GM03348 (cell line): Measurements from ENCODE around the gene TBC1D32.
"Not testable (repeated sequence)": the region's sequence is repeated elsewhere in the genome, so short reads cannot be mapped to it uniquely, and the experiment has no call there.

Experiments
- DNase-seq: peaks from one replicate; pipeline ENCODE4 v3.0.0; 2012; ENCODE audit warnings: low spot score

Gene TBC1D32

GRCh38 chr6:121223212-121223611 lies 111.1 kb downstream of the TBC1D32 start:
- no peak for DNase-seq

- DNase-seq: peak; percentile 41
Observed at GRCh38 chr6:121222656-121223055, 111.6 kb downstream of the TBC1D32 start.

GRCh38 chr6:121216928-121217327 lies 117.4 kb downstream of the TBC1D32 start:
- peak; percentile 3 for DNase-seq

- DNase-seq: not testable (repeated sequence)
Observed at GRCh38 chr6:121213341-121213740, 120.9 kb downstream of the TBC1D32 start.

- no peak for DNase-seq
Observed at GRCh38 chr6:121210943-121211342, 123.3 kb downstream of the TBC1D32 start.

- no peak for DNase-seq
Observed at GRCh38 chr6:121205569-121205968, 128.7 kb downstream of the TBC1D32 start.

- DNase-seq: no peak
Observed at GRCh38 chr6:121201105-121201504, 133.2 kb downstream of the TBC1D32 start.

GRCh38 chr6:121196042-121196441 lies 138.2 kb downstream of the TBC1D32 start:
- not testable (repeated sequence) for DNase-seq

- DNase-seq: no peak
Observed at GRCh38 chr6:121190122-121190521, 144.2 kb downstream of the TBC1D32 start.

GRCh38 chr6:121188356-121188755 lies 145.9 kb downstream of the TBC1D32 start:
- DNase-seq: no peak

- DNase-seq: no peak
Observed at GRCh38 chr6:121187833-121188200, 146.5 kb downstream of the TBC1D32 start.

- no peak for DNase-seq
Observed at GRCh38 chr6:121187200-121187832, 147.0 kb downstream of the TBC1D32 start.

- DNase-seq: no peak
Observed at GRCh38 chr6:121183742-121184141, 150.5 kb downstream of the TBC1D32 start.

GRCh38 chr6:121175827-121176226 lies 158.5 kb downstream of the TBC1D32 start:
- no peak for DNase-seq

- not testable (repeated sequence) for DNase-seq
Observed at GRCh38 chr6:121172451-121172850, 161.8 kb downstream of the TBC1D32 start.

GRCh38 chr6:121171879-121172278 lies 162.4 kb downstream of the TBC1D32 start:
- DNase-seq: no peak

GRCh38 chr6:121161886-121162285 lies 172.4 kb downstream of the TBC1D32 start:
- DNase-seq: no peak

GRCh38 chr6:121160276-121160675 lies 174.0 kb downstream of the TBC1D32 start:
- no peak for DNase-seq

GRCh38 chr6:121158891-121159290 lies 175.4 kb downstream of the TBC1D32 start:
- DNase-seq: no peak

GRCh38 chr6:121158438-121158837 lies 175.8 kb downstream of the TBC1D32 start:
- DNase-seq: peak; percentile 3

GRCh38 chr6:121157906-121158305 lies 176.4 kb downstream of the TBC1D32 start:
- peak; percentile 10 for DNase-seq

GRCh38 chr6:121143476-121143875 lies 190.8 kb downstream of the TBC1D32 start:
- DNase-seq: peak; percentile 3

- no peak for DNase-seq
Observed at GRCh38 chr6:121142093-121142492, 192.2 kb downstream of the TBC1D32 start.

- DNase-seq: no peak
Observed at GRCh38 chr6:121135425-121135824, 198.9 kb downstream of the TBC1D32 start.
